ENCODE measurements around the gene MASP1.

The MASP1 gene, protein sequence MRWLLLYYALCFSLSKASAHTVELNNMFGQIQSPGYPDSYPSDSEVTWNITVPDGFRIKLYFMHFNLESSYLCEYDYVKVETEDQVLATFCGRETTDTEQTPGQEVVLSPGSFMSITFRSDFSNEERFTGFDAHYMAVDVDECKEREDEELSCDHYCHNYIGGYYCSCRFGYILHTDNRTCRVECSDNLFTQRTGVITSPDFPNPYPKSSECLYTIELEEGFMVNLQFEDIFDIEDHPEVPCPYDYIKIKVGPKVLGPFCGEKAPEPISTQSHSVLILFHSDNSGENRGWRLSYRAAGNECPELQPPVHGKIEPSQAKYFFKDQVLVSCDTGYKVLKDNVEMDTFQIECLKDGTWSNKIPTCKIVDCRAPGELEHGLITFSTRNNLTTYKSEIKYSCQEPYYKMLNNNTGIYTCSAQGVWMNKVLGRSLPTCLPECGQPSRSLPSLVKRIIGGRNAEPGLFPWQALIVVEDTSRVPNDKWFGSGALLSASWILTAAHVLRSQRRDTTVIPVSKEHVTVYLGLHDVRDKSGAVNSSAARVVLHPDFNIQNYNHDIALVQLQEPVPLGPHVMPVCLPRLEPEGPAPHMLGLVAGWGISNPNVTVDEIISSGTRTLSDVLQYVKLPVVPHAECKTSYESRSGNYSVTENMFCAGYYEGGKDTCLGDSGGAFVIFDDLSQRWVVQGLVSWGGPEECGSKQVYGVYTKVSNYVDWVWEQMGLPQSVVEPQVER

DNA sequence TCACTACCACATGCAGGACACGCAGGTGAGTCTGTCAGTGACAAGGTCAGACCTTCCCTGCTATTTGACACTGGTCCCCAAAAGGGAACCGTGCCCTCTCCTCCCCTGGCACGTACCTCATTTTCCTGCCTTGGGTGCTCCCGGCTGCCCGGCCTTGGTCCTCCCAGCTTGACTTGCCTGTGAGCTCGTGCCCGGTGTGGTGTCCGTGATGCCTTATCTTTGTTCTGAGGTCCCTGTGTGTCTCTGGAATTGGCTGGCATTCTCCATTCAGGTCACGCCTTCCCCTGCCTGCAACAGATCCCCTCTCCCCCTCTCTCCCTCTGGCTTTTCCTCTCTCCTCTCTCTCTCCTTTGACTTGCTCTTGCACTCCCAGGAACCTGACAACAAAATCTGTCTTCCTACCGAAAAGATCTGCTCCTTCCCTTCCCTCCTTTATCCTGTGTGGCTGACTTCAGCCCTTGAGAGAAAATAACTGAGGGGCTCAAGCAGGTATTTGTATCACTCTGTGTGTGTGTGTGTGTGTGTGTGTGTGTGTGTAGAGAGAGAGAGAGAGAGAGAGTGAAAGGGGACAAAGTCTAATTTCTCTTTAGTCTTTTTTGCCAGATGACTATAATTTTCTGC lies at the start of gene MASP1:
TSS of gene MASP1 (minus strand) at position 226 of the 621 bp plus-strand sequence. CDS start at position 121, 105 bp downstream.
- peak; percentile 51 for DNase-seq

DNA sequence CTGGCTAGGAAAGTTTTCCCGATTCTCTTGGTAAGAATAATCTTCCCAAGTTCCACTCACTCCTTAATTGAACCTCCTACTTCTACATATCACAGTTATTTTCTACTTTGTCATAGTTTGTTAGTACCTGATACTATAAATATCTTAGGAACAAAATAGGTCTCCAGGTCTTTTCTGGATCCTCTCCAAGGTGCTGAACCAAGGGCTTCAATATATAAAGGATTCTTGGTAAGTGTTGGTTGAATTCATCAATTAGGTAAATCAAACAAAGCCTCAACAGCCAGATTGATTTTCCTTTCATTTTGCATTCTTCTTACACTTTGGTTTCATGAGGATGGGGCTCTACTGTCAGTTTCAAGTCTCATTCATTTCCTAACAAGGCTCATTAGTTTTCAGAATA lies 49.0 kb upstream of the MASP1 start:
- DNase-seq: no peak

DNA sequence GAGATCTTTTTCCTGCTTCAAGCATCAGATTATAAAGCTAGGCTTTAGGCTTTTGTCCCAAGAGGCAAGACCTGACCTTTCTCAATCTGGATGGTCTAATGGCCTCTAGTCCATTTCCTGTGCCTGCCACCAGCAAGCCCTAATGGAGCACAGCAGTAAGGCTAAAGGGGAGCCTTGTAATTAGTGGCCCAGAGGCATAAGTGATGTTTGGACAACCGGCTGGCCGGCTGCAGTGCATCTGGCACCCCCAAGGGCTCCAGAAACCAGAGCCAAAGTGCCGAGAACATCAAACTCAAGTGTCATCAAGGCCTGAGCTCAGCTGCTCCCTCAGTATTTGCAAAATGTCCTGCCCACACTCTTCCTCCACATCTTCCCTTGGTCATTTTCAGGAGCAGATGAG lies 44.8 kb upstream of the MASP1 start:
- no peak for DNase-seq

GRCh38 chr3:187334904-187335303 lies 43.4 kb upstream of the MASP1 start:
- DNase-seq: no peak

- DNase-seq: no peak
These were observed 37.2 kb upstream of the MASP1 start for GRCh38 chr3:187328691-187329090.

DNA sequence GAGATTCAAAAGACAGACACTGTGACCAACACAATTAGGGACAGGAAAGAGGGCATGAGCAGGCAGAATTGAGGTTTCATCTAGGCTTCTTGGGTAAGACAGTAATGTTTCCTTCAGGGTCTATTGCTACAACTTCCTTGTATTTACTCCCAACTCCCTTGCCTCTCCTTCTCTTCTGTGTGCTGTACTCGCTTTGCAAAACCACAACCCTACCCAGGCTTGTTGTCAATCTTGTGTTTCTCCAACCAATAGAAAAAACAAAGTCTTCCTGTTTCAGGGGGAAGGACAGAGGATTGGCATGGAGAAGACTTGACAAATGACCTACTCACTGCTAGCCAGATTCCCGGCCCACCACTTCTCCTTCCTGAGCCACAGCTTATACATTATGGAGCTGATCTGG lies 36.3 kb upstream of the MASP1 start:
- no peak for DNase-seq

DNA sequence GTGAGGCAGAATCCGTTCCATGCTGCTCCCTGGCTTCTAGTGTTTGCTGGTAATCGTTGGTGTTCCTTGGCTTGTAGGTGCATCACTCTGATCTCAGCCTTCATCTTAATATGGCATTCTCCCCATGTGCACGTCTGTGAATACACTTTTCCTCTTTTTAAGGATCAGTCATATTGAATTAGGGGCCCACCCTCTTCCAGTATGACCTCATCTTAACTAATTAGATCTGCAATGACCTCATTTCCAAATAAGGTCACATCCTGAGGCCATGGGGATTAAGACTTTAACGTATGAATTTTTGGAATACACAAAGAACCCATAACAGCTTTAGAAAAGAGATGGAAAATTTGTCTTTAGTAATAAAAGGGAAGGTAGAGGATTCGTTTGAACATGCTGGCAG lies 34.1 kb upstream of the MASP1 start:
- no peak for DNase-seq

DNA sequence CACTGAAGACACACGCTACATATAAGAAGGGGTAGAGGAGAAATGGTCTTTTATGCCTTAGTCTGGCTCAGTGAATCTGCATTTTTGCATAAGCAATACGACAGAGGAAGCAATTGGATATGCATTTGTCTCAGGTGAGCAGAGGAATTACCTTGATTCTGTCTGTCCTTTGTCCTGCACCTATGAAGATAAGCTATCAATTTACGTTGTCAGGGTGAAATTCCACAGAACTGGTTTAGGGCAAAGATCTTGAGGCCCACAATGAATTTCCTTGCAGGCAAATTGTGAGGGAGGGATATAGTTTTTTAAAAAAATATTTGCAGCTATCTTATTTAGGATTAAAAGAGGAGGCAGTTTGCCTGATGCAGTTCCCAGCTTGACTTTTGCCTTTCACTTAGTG lies 31.6 kb upstream of the MASP1 start:
- no peak for DNase-seq

DNA sequence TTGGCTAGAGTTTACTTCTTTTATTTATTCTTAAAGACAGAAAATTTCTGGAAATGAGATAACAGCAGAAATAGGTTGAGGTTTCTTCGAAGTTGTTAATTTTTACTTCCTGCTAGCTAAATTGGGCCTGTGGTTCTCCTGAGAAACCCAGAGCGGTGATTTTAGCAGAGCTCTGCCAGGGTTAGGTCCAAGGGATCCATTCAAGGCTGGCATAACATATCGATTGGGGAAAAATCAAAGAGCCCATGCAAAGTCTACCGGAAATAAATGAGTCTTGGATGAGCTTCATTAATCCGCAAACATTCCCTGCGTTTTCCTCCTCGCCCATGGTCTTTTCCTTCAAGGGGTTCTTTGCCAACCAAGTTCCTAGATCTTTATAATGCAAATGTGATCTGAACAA lies 30.8 kb upstream of the MASP1 start:
- DNase-seq: no peak

- DNase-seq: no peak
These were observed 30.2 kb upstream of the MASP1 start for GRCh38 chr3:187321766-187322165.

DNA sequence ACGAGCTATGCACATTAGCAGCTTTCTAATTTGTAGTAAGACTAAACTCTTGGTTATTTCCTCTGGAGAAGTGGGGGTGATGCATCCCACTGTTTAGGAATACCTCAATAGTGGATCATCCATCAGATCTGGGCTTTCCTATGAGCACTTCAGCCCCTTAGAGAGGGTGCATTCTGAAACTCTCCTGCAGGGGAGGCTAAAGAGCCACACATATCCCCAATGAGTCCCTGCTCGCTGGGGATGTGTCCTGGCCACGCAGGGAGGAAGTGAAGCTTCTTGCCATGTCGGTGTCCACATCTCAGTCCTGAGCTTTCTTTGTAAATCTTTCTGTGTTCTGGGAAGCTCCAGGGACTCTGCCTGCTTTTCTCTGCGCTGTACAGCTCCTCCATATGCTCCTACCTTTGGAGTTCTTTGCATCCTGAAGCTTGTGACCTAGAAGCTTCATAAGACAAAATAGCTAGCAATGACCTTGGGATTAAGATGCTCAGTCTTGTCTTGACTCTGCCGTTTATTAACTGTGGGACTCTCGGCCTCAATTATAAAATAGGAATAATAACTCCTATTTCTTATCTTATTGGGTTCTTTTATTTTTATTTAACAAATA lies 28.3 kb upstream of the MASP1 start:
- DNase-seq: peak; percentile 55

GRCh38 chr3:187318819-187319616 lies 27.5 kb upstream of the MASP1 start:
- DNase-seq: peak; percentile 53

- no peak for DNase-seq
These were observed 24.3 kb upstream of the MASP1 start for GRCh38 chr3:187315872-187316271.

DNA sequence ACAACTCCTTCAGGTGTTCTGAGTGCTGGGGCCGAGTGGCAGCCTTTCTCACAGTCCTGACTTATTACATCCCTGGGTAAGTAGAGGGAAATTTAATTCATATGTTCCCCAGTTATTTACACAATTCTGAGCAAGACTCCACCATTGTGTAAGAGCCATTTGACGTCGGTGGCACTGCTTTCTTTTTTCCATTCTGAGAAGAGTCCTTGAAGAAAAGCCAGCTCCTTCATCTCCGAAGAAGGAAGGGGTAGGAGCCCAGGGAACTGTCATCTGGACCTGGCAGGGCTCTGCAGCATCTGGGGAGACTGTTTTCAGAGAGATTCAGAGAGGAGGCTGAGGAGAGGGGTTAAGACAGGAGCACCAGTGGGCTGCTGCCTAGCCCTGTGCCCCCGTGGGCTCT lies 22.6 kb upstream of the MASP1 start:
- DNase-seq: no peak

GRCh38 chr3:187310954-187311470 lies 19.5 kb upstream of the MASP1 start:
- DNase-seq: no peak

DNA sequence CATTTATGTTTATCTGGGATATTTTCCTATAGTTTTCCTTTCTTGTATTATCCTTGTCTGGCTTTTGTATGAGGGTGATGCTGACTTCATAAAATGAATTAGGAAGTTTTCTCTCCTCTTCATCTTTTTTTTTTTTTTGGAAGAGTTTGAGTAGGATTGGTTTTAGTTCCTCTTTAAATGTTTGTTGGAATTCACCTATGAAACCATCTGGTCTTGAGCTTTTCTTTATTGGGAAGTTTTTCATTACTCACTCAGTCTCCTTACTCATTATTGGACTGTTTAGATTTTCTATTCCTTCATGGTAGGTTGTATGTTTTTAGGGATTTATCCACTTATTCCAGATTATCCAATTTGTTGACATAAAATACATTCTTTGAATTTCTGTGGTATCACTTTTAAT lies 18.7 kb upstream of the MASP1 start:
- DNase-seq: no peak

- DNase-seq: no peak
These were observed 14.3 kb upstream of the MASP1 start for GRCh38 chr3:187305881-187306280.

- DNase-seq: no peak
These were observed 8.1 kb upstream of the MASP1 start for GRCh38 chr3:187299611-187300010.

GRCh38 chr3:187296911-187297310 lies 5.4 kb upstream of the MASP1 start:
- DNase-seq: no peak

- no peak for DNase-seq
These were observed 4.5 kb upstream of the MASP1 start for GRCh38 chr3:187296058-187296457.

GRCh38 chr3:187295316-187296034 lies 3.9 kb upstream of the MASP1 start:
- DNase-seq: no peak
